SK-N-SH (cell line): ENCODE data around the gene PCDHGB2.

ENCODE experiments used
- CHD2 ChIP-seq: fragments of 150-350 bp; IDR thresholded peaks from 2 replicates; pipeline ENCODE4 v1.6.1; 2018; ENCODE audit warnings: low read length; ENCODE audit not compliant: partially characterized antibody
- CTCF ChIP-seq: fragments of 200-600 bp; sonication (generic); IDR thresholded peaks from 2 replicates; pipeline ENCODE4 v1.6.1; 2017; ENCODE audit warnings: antibody characterized with exemption, mild to moderate bottlenecking, moderate library complexity
- GABPA ChIP-seq: IDR thresholded peaks from 2 replicates; pipeline ENCODE4 v1.4.0; 2012; ENCODE audit warnings: low read depth, mild to moderate bottlenecking
- JUND ChIP-seq: IDR thresholded peaks from 2 replicates; pipeline ENCODE4 v1.4.0; 2012
- MAX ChIP-seq: IDR thresholded peaks from 2 replicates; pipeline ENCODE4 v1.4.0; 2012; ENCODE audit warnings: low read depth
- POLR2AphosphoS5 ChIP-seq: IDR thresholded peaks from 2 replicates; pipeline ENCODE4 v1.6.1; 2012; ENCODE audit warnings: low read depth, low read length
- RAD21 ChIP-seq: IDR thresholded peaks from 2 replicates; pipeline ENCODE4 v1.6.1; 2012; ENCODE audit warnings: mild to moderate bottlenecking, low read length
- REST ChIP-seq: IDR thresholded peaks from 2 replicates; pipeline ENCODE4 v1.6.1; 2012; ENCODE audit warnings: mild to moderate bottlenecking, low read depth, low read length, moderate library complexity
- RFX5 ChIP-seq: IDR thresholded peaks from 2 replicates; pipeline ENCODE4 v1.6.1; 2012; ENCODE audit warnings: mild to moderate bottlenecking, improper control_type of control experiment, low read length
- SMC3 ChIP-seq: IDR thresholded peaks from 2 replicates; pipeline ENCODE4 v1.6.1; 2012; ENCODE audit warnings: low read depth, low read length, improper control_type of control experiment
- TAF1 ChIP-seq: IDR thresholded peaks from 2 replicates; pipeline ENCODE4 v1.6.1; 2012; ENCODE audit warnings: low read depth, mild to moderate bottlenecking, low read length, moderate library complexity, borderline replicate concordance
- TCF12 ChIP-seq: IDR thresholded peaks from 2 replicates; pipeline ENCODE4 v1.4.0; 2012
- USF1 ChIP-seq: IDR thresholded peaks from 2 replicates; pipeline ENCODE4 v1.4.0; 2012; ENCODE audit warnings: low read depth, borderline replicate concordance
- USF2 ChIP-seq: fragments of 150-350 bp; IDR thresholded peaks from 2 replicates; pipeline ENCODE4 v1.6.1; 2017; ENCODE audit warnings: antibody characterized with exemption, low read length, low read depth, borderline replicate concordance

GRCh38 chr5:141356950-141357349 is 2.8 kb upstream of the PCDHGB2 start:
- TF ChIP-seq CTCF = no peak
- peak; percentile 43; the same call in 1 of the 2 replicates for TF ChIP-seq REST
- no peak for TF ChIP-seq JUND
- TF ChIP-seq SMC3 = no peak
- no peak for TF ChIP-seq TAF1
- TF ChIP-seq RFX5 = no peak
- no peak for TF ChIP-seq TCF12
- no peak for TF ChIP-seq MAX
- TF ChIP-seq USF2 = no peak
- no peak for TF ChIP-seq CHD2
- no peak for TF ChIP-seq POLR2AphosphoS5
- TF ChIP-seq USF1 = no peak
- TF ChIP-seq GABPA = no peak
- no peak for TF ChIP-seq RAD21
